Measurements from ENCODE around the gene LOXL1.

LOXL1 gene

DNA sequence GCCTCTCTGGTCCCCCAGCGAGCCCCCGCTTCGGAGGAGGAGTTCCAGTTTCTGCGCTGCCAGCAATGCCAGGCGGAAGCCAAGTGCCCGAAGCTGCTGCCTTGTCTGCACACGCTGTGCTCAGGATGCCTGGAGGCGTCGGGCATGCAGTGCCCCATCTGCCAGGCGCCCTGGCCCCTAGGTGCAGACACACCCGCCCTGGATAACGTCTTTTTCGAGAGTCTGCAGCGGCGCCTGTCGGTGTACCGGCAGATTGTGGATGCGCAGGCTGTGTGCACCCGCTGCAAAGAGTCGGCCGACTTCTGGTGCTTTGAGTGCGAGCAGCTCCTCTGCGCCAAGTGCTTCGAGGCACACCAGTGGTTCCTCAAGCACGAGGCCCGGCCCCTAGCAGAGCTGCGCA, 71.7 kb downstream of the LOXL1 start:
- DNase-seq: no peak

Measured in stimulated activated CD8-positive, alpha-beta memory T cell treated with anti-CD3 and anti-CD28 coated beads, Interleukin-4, amount 100 ng/mL, for 48 hours (primary cell).